Left ventricle myocardium inferior (tissue), 1 donor: Measurements from ENCODE around the gene LARP1. TPM values are rescaled to one million over a fixed set of nuclear protein-coding genes. Genes with fewer than 3 reads are reported as not detected.

ENCODE experiments used
- DNase-seq: peaks from one replicate; pipeline ENCODE4 v3.0.0-alpha.2; 2020
- H3K27ac ChIP-seq: fragments of 200-600 bp; replicated peaks from 2 replicates; pipeline ENCODE4 v1.8.0; 2021
- H3K27me3 ChIP-seq: fragments of 200-600 bp; 2 replicates; pipeline ENCODE4 v1.8.0; 2021; ENCODE audit warnings: low read depth
- H3K36me3 ChIP-seq: fragments of 200-600 bp; 2 replicates; pipeline ENCODE4 v1.8.0; 2021
- H3K4me1 ChIP-seq: fragments of 200-600 bp; 2 replicates; pipeline ENCODE4 v1.8.0; 2021
- H3K4me3 ChIP-seq: fragments of 200-600 bp; 2 replicates; pipeline ENCODE4 v1.8.0; 2021; ENCODE audit warnings: mild to moderate bottlenecking, moderate library complexity
- H3K9me3 ChIP-seq: fragments of 200-600 bp; replicated peaks from 2 replicates; pipeline ENCODE4 v1.8.0; 2021
- intact Hi-C: fragments of 100-400 bp; cut with micrococcal nuclease; formaldehyde crosslinking; loops from one replicate; pipeline ENCODE4 v1.11.0; 2022
- total RNA-seq: library from RNA; stranded (reverse); fragmentation: NEBNext Ultra II Directional; extraction: Animal tissue kit (Norgen Biotek cat#: 25700); gene quantifications from one replicate; pipeline ENCODE4 v1.2.1, GENCODE V29; 2021
- TF ChIP-seq, protein P1 (sequence below): fragments of 200-600 bp; IDR thresholded peaks from 2 replicates; pipeline ENCODE4 v1.8.0; 2021; ENCODE audit warnings: antibody characterized with exemption, mild to moderate bottlenecking, borderline replicate concordance
- donor health status: DM: no; HTN: yes; CAD: no; lungs with severe emphysema.

Gene LARP1
- total RNA-seq, 1 donor from 2014 or later = 148 TPM

DNA sequence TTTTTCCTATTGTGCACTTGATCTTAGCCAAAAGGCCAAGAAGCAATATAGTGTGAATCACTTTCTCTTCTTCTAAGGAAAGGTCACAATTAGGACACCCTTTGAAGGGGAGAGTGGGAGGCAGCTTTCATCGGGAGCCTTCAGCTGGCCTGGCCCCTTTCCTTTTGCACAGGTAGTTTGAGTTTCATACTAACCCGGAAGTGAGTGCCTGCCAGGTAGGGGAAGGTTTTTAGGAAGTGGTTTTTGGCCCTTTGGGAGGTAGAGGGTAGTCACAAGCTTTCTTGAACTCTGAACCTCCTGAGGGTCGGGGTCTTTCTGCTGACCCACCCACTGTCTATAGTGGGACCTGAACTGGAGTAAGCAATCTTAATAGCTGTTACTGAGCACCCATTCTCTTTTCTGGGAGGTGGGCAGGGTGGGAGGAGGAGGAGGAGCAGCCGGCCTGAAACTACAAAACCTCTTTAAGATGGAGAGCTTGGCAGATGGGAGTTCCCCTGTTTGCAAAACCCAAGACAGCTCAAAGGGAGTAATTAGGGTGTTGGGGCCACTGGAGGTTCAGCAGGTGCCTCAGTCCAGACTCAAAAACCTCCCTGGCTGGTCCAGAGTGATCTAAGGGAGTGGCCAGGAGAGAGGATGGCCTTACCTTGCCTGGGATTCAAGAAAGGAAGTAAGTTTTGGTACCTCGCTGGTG is 6.0 kb downstream of the LARP1 start:
- H3K4me3 ChIP-seq = no peak overlapping the region
- no peaks in the 10 kb centered on the region for H3K9me3 ChIP-seq
- intact Hi-C loops = no loop called here
- DNase-seq = no peak
- TF ChIP-seq, protein P1, sequence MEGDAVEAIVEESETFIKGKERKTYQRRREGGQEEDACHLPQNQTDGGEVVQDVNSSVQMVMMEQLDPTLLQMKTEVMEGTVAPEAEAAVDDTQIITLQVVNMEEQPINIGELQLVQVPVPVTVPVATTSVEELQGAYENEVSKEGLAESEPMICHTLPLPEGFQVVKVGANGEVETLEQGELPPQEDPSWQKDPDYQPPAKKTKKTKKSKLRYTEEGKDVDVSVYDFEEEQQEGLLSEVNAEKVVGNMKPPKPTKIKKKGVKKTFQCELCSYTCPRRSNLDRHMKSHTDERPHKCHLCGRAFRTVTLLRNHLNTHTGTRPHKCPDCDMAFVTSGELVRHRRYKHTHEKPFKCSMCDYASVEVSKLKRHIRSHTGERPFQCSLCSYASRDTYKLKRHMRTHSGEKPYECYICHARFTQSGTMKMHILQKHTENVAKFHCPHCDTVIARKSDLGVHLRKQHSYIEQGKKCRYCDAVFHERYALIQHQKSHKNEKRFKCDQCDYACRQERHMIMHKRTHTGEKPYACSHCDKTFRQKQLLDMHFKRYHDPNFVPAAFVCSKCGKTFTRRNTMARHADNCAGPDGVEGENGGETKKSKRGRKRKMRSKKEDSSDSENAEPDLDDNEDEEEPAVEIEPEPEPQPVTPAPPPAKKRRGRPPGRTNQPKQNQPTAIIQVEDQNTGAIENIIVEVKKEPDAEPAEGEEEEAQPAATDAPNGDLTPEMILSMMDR = no peak
- H3K36me3 ChIP-seq = no peaks in the 10 kb centered on the region
- no peaks in the 10 kb centered on the region for H3K27me3 ChIP-seq
- peaks cover 79% of the 10 kb centered on the region for H3K4me1 ChIP-seq
- H3K27ac ChIP-seq = peak overlapping the region; percentile 24

DNA sequence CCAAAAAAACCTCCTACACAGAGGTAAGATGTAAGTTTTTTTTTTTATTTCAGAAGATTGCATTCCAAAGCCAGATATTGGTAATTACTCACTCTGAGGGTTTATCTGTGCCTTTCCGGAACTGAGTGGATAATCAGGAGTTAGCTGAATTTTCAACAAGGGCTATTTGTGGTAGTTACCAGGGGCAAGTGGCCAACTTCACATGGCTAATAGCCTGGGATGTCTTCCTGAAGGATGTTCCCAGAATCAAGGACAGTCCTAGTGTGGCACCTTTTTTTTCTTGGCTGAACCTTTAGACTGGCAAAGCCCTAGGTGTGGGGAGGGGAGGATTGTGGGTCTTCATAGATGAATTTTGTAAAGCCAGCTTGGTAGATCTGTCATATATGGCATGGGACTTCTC is 7.1 kb downstream of the LARP1 start:
- peak overlapping the region; percentile 24 for H3K27ac ChIP-seq
- no peaks in the 10 kb centered on the region for H3K27me3 ChIP-seq
- no peaks in the 10 kb centered on the region for H3K9me3 ChIP-seq
- H3K4me3 ChIP-seq = no peak overlapping the region
- intact Hi-C loops = no loop called here
- no peak for DNase-seq
- no peaks in the 10 kb centered on the region for H3K36me3 ChIP-seq
- TF ChIP-seq, protein P1 = no peak
- H3K4me1 ChIP-seq = peaks cover 82% of the 10 kb centered on the region

DNA sequence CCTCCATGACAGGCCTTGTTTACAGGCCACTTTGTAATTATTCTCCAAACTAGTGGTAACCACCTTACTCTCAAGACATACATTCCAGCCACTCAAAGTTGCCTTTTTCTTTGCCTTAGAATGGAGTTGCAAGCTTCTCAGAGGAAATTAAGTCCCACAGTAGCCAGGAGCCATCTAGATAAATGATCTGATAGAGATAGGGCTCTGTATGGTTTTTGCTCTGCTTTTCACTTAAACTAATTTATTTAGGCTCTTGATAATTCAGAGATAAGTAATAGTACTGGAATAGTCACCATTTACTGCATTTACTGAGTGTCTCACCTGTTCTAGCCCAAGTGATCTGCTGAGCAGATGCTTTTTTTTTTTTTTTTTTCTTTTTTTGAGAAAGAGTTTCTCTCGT is 7.5 kb downstream of the LARP1 start:
- intact Hi-C loops = no loop called here
- Histone ChIP-seq H3K27me3 (no peaks in the 10 kb centered on the region), H3K4me3 (no peak overlapping the region), H3K27ac (peak overlapping the region; percentile 24), H3K36me3 (no peaks in the 10 kb centered on the region), H3K4me1 (peaks cover 84% of the 10 kb centered on the region), H3K9me3 (no peaks in the 10 kb centered on the region)
- TF ChIP-seq, protein P1 = no peak
- no peak for DNase-seq

DNA sequence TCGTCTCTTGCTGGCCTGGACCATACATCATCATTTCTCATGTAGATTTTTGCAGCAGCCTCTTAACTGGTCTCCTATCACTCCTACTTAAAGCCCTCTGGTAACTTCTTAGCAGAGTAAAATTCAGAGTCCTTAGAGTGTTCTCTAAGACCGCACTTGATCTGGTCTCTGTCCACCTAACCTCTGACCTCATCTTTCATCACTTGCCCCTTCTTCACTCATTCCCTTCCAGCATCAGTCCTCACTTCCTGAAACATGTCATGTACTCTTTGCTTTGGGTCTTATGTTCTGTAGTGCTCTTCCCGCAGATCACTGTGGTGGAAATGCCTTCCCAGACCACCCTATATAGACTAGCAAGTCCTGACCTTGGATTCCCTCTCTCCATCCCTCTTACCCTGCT is 9.8 kb downstream of the LARP1 start:
- H3K27me3 ChIP-seq = no peaks in the 10 kb centered on the region
- DNase-seq = no peak
- no peaks in the 10 kb centered on the region for H3K9me3 ChIP-seq
- peaks cover 84% of the 10 kb centered on the region for H3K4me1 ChIP-seq
- no peak overlapping the region for H3K4me3 ChIP-seq
- H3K27ac ChIP-seq = no peak overlapping the region
- TF ChIP-seq, protein P1 = no peak
- intact Hi-C loops = no loop called here
- H3K36me3 ChIP-seq = no peaks in the 10 kb centered on the region

DNA sequence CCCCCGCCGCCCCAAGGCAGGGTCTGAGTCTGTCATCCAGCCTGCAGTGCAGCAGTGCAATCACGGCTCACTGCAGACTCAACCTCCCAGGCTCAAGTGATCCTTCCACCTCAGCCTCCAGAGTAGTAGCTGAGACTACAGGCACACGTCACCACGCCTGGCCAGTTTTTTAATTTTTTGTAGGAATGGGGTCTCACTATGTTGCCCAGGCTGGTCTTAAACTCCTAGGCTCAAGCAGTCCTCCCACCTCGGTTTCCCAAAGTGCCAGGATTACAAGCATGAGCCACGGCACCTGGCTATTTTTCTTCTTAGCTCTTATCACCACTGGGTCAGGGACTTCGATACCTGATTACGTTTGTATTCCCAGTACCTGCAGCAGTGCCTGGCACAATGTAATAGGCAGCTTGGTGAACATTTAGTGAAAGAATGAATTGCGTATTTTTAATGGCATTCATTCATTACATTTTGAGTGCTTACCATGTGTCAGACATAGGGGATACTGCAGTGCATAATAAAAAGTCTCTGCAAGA is 10.3 kb downstream of the LARP1 start:
- H3K9me3 ChIP-seq = no peaks in the 10 kb centered on the region
- DNase-seq = no peak
- intact Hi-C loops = no loop called here
- TF ChIP-seq, protein P1 = no peak
- no peak overlapping the region for H3K27ac ChIP-seq
- peaks cover 84% of the 10 kb centered on the region for H3K4me1 ChIP-seq
- H3K27me3 ChIP-seq = no peaks in the 10 kb centered on the region
- no peaks in the 10 kb centered on the region for H3K36me3 ChIP-seq
- H3K4me3 ChIP-seq = no peak overlapping the region
